Sigmoid colon (tissue), 7 donors: ENCODE data around the gene CASZ1. TPM values are rescaled to one million over a fixed set of nuclear protein-coding genes. Genes with fewer than 3 reads are reported as not detected.

Experiments used
- DNase-seq: peaks from one replicate; pipeline ENCODE4 v3.0.0-alpha.2; 2019
- H3K27ac ChIP-seq, 4 donors: fragments of 200-600 bp; sonication (generic); one replicate each; pipeline ENCODE4 v1.5.1; 2016 to 2019; ENCODE audit warnings: mild to moderate bottlenecking in 1 of 4
- H3K27me3 ChIP-seq, 3 donors: fragments of 200-600 bp; sonication (generic); one replicate each; pipeline ENCODE4 v1.5.1; 2019; ENCODE audit warnings: mild to moderate bottlenecking in 1 of 3
- H3K36me3 ChIP-seq, 4 donors: fragments of 200-600 bp; sonication (generic); one replicate each; pipeline ENCODE4 v1.5.1; 2016 to 2019
- H3K4me1 ChIP-seq, 4 donors: fragments of 200-600 bp; sonication (generic); one replicate each; pipeline ENCODE4 v1.5.1; 2017 to 2019
- H3K4me3 ChIP-seq, 4 donors: fragments of 200-600 bp; sonication (generic); one replicate each; pipeline ENCODE4 v1.5.1; 2017 to 2019; ENCODE audit warnings: mild to moderate bottlenecking in 2 of 4, moderate library complexity in 1 of 4
- H3K9me3 ChIP-seq, 4 donors: fragments of 200-600 bp in 3 of 4; sonication (generic) in 3 of 4; one replicate each; pipeline versions ENCODE4 v1.5.1 to v1.6.1; 2013 to 2019
- CTCF ChIP-seq, 4 experiments: fragments of 450-650 bp in 3 of 4; fragments of 200-600 bp in 1 of 4; IDR thresholded peaks; one replicate each; pipeline ENCODE4 v1.5.1; 2016 to 2019; ENCODE audit warnings: antibody characterized with exemption in 4 of 4, mild to moderate bottlenecking in 3 of 4, moderate library complexity in 2 of 4
- EP300 ChIP-seq, 4 donors: sonication (generic); formaldehyde crosslinking; IDR thresholded peaks; one replicate each; pipeline ENCODE4 v1.6.1; 2017; ENCODE audit warnings: antibody characterized with exemption in 4 of 4
- POLR2A ChIP-seq, 2 donors: fragments of 450-650 bp; IDR thresholded peaks; one replicate each; pipeline ENCODE4 v1.6.1; 2016; ENCODE audit warnings: antibody characterized with exemption in 2 of 2, mild to moderate bottlenecking in 2 of 2, moderate library complexity in 2 of 2
- POLR2AphosphoS5 ChIP-seq, 4 donors: sonication (generic); formaldehyde crosslinking; IDR thresholded peaks; one replicate each; pipeline ENCODE4 v1.6.1; 2017; ENCODE audit warnings: antibody characterized with exemption in 4 of 4
- WGBS, 2 donors: extraction: QIAGEN DNeasy Blood & Tissue Kit; methylation state at CpG; one replicate each; pipeline ENCODE4 v1.1.7; 2013; 5-methylcytosine and 5-hydroxymethylcytosine counted together
- intact Hi-C: fragments of 100-400 bp; cut with DNase I; formaldehyde crosslinking; loops from one replicate; pipeline ENCODE4 v1.15.1; 2023
- polyA plus RNA-seq, 3 donors: library from polyadenylated mRNA; stranded (reverse); fragments of 200-250 nt; gene quantifications; one replicate each; pipeline ENCODE4 v1.2.3, GENCODE V29; 2013
- total RNA-seq, 4 donors: library from RNA; depleted of rRNA; stranded (reverse); fragments of >200 nt; gene quantifications; one replicate each; pipeline ENCODE4 v1.1.0, GENCODE V29; 2016
- donor health status: healthy with polysubstance abuse.
- donor health status: Bipolar disorder and iron deficiency.
- donor health status: healthy.

Gene CASZ1
- total and polyA plus RNA-seq, 7 donors, result 4.2 to 47.9 (median 23.6) TPM

GRCh38 chr1:10720635-10721034 lies 75.8 kb downstream of the CASZ1 start:
- Histone ChIP-seq H3K4me3 (no peak overlapping the region), H3K27me3 (no peaks in the 10 kb centered on the region), H3K9me3 (no peaks in the 10 kb centered on the region), H3K27ac (peak overlapping the region in 1 of 4 donors; percentile 31), H3K36me3 (no peaks in the 10 kb centered on the region), H3K4me1 (peaks cover 0 to 41% (median 28%) of the 10 kb centered on the region in 4 donors)
- WGBS, 2 donors, result 89 to 91% methylated on average over 12 of the region's 12 CpGs
- intact Hi-C loops, result no loop called here
- no peak for DNase-seq
- TF ChIP-seq CTCF (IDR thresholded peaks at IDR 0.05), result no peak

GRCh38 chr1:10718083-10718415 lies 78.4 kb downstream of the CASZ1 start:
- no peak for TF ChIP-seq EP300 (IDR thresholded peaks at IDR 0.05)
- no peak for TF ChIP-seq POLR2AphosphoS5 (IDR thresholded peaks at IDR 0.05)
- no peak for TF ChIP-seq CTCF (IDR thresholded peaks at IDR 0.05)
- TF ChIP-seq POLR2A (IDR thresholded peaks at IDR 0.05), result no peak
- no peak overlapping the region for H3K4me3 ChIP-seq
- intact Hi-C loops, result no loop called here
- WGBS, 2 donors, result 88 to 91% methylated on average over 9 of the region's 9 CpGs
- H3K36me3 ChIP-seq, result no peaks in the 10 kb centered on the region
- no peaks in the 10 kb centered on the region for H3K9me3 ChIP-seq
- no peak for DNase-seq
- no peak overlapping the region for H3K27ac ChIP-seq
- no peaks in the 10 kb centered on the region for H3K27me3 ChIP-seq
- H3K4me1 ChIP-seq, result peaks cover 0 to 34% (median 18%) of the 10 kb centered on the region in 4 donors

- TF ChIP-seq EP300 (IDR thresholded peaks at IDR 0.05), result no peak
- TF ChIP-seq POLR2AphosphoS5 (IDR thresholded peaks at IDR 0.05), result no peak
- no peak for TF ChIP-seq CTCF (IDR thresholded peaks at IDR 0.05)
- no peak for TF ChIP-seq POLR2A (IDR thresholded peaks at IDR 0.05)
- DNase-seq, result no peak
- Histone ChIP-seq H3K27me3 (no peaks in the 10 kb centered on the region), H3K4me1 (peaks cover 0 to 33% (median 20%) of the 10 kb centered on the region in 4 donors), H3K4me3 (no peak overlapping the region), H3K36me3 (no peaks in the 10 kb centered on the region), H3K27ac (no peak overlapping the region), H3K9me3 (no peaks in the 10 kb centered on the region)
- 27 to 66% methylated on average over 22 of the region's 22 CpGs for WGBS, 2 donors
- intact Hi-C loops, result no loop called here
Measured at GRCh38 chr1:10717296-10718082, 79.0 kb downstream of the CASZ1 start.

GRCh38 chr1:10716840-10717239 lies 79.6 kb downstream of the CASZ1 start:
- H3K9me3 ChIP-seq, result no peaks in the 10 kb centered on the region
- no peak for DNase-seq
- no peaks in the 10 kb centered on the region for H3K27me3 ChIP-seq
- H3K36me3 ChIP-seq, result no peaks in the 10 kb centered on the region
- TF ChIP-seq EP300 (IDR thresholded peaks at IDR 0.05) (no peak), CTCF (IDR thresholded peaks at IDR 0.05) (no peak), POLR2AphosphoS5 (IDR thresholded peaks at IDR 0.05) (no peak), POLR2A (IDR thresholded peaks at IDR 0.05) (no peak)
- 53 to 68% methylated on average over 10 of the region's 10 CpGs for WGBS, 2 donors
- peaks cover 0 to 38% (median 20%) of the 10 kb centered on the region in 4 donors for H3K4me1 ChIP-seq
- H3K4me3 ChIP-seq, result no peak overlapping the region
- intact Hi-C loops, result no loop called here
- H3K27ac ChIP-seq, result peak overlapping the region in 1 of 4 donors; percentile 11
